ENCODE results near the gene PLN. TPM values are rescaled to one million over a fixed set of nuclear protein-coding genes. Genes with fewer than 3 reads are reported as not detected.

The PLN gene
- total RNA-seq, 4 donors from 2014 or later, result 45.2 to 194 (median 155) TPM

DNA sequence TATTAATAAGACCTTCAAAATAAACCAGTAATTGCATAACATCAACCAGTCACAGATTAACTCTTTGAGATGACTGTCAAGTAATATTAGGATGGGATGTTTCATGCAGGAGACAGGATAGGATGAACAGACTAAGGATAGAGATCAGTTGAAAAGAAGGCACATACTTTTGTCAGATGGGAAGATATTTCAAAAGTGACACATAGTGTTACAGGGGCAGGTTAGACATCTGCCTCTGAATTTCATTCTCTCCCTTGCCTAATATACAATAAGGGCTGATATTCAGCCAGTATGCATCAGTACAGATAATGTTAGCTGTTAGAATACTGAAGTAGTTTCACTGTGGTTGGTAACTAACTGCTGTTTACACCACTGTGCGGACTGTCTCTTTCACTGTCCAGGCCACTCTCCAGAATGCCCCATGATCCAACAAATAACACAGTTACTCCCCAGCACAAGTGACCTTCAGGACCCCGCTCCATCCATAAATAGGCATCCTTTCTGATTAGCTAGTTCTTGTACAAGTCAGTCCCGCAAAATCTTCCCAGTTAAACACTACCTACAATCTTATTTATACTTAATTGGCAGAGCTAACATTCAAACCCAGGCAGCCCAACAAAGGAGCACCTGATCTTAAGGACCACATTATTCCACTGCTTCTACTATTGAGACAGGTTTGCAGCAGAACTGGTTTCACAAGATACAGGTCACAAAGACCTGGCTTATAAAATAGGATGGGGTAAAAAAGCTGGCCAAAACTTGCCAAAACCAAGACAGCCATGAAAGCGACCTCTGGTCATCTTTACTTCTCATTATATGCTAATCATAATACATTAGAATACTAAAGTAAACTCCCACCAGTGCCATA, 21.9 kb upstream of the PLN start:
- H3K36me3 ChIP-seq, result no peaks in the 10 kb centered on the region
- TF ChIP-seq, protein P1, sequence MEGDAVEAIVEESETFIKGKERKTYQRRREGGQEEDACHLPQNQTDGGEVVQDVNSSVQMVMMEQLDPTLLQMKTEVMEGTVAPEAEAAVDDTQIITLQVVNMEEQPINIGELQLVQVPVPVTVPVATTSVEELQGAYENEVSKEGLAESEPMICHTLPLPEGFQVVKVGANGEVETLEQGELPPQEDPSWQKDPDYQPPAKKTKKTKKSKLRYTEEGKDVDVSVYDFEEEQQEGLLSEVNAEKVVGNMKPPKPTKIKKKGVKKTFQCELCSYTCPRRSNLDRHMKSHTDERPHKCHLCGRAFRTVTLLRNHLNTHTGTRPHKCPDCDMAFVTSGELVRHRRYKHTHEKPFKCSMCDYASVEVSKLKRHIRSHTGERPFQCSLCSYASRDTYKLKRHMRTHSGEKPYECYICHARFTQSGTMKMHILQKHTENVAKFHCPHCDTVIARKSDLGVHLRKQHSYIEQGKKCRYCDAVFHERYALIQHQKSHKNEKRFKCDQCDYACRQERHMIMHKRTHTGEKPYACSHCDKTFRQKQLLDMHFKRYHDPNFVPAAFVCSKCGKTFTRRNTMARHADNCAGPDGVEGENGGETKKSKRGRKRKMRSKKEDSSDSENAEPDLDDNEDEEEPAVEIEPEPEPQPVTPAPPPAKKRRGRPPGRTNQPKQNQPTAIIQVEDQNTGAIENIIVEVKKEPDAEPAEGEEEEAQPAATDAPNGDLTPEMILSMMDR (IDR thresholded peaks at IDR 0.05), result no peak
- TF ChIP-seq POLR2A (IDR thresholded peaks at IDR 0.05), result no peak
- H3K4me3 ChIP-seq, result no peak overlapping the region
- H3K4me1 ChIP-seq, result no peaks in the 10 kb centered on the region
- intact Hi-C loops (cut with DNase I; ENCODE audit: low total_unique reads), result no loop called here
- H3K9me3 ChIP-seq, result no peaks in the 10 kb centered on the region
- H3K27me3 ChIP-seq, result no peaks in the 10 kb centered on the region
- no peak for DNase-seq
- no peak overlapping the region for H3K27ac ChIP-seq

DNA sequence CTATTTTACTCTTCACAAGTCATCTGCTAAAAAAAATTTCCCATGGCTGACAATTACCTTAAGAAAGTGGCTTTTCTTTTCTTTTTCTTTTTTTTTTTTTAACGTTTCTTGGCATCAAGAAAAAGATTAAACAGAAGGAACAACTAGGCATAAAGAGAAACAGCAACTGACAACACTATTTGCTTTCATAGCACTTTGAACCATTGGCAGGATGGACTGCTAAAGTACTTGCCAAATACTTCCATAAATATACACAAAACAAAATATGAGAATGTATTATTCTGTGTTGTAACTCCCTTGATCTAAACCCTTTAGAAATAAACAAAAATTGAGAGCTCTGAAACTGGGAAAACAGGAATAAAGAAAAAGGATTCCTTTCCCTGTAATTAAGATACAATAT, 20.0 kb upstream of the PLN start:
- Histone ChIP-seq H3K9me3 (no peaks in the 10 kb centered on the region), H3K4me3 (no peak overlapping the region), H3K36me3 (no peaks in the 10 kb centered on the region), H3K27ac (no peak overlapping the region), H3K4me1 (no peaks in the 10 kb centered on the region), H3K27me3 (no peaks in the 10 kb centered on the region)
- TF ChIP-seq, protein P1 (IDR thresholded peaks at IDR 0.05), result no peak
- no peak for TF ChIP-seq POLR2A (IDR thresholded peaks at IDR 0.05)
- no peak for DNase-seq
- intact Hi-C loops (cut with DNase I; ENCODE audit: low total_unique reads), result no loop called here

DNA sequence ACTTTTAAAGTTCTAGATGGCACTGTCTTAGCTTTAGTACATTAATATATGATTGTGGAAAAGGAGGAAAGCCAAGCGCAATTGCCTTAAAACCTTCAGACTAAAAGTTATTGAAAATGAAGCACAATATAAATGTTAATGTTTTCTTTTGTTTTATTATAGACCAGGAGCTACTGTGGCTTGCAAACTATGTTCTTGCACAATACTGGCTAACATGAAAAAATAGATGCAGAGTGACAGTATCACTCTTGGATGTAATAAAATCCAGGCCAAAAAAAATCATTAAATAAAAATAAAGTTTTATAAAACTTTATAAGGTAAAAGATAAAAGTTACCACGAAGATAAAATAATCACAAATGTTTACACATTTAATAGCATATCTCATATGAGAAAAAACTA, 18.3 kb upstream of the PLN start:
- TF ChIP-seq POLR2A (IDR thresholded peaks at IDR 0.05), result no peak
- TF ChIP-seq, protein P1 (IDR thresholded peaks at IDR 0.05), result no peak
- DNase-seq, result no peak
- H3K27me3 ChIP-seq, result no peaks in the 10 kb centered on the region
- no peaks in the 10 kb centered on the region for H3K9me3 ChIP-seq
- no peak overlapping the region for H3K4me3 ChIP-seq
- no peak overlapping the region for H3K27ac ChIP-seq
- intact Hi-C loops (cut with DNase I; ENCODE audit: low total_unique reads), result no loop called here
- no peaks in the 10 kb centered on the region for H3K4me1 ChIP-seq
- no peaks in the 10 kb centered on the region for H3K36me3 ChIP-seq

DNA sequence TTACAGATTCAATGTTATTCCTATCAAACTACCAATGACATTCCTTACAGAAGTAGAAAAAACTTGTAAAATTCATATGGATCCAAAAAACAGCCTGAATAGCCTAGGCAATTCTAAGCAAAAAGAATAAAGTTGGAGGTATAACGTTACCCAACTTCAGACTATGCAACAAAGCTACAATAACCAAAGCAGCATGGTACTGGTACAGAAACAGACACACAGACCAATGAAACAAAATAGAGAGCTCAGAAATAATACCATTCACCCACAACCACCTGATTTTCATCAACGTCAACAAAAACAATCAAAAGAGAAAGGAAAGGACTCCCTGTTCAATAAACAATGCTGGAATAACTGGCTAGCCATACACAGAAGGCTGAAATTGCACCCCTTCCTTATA, 17.2 kb upstream of the PLN start:
- H3K4me1 ChIP-seq, result no peaks in the 10 kb centered on the region
- H3K27ac ChIP-seq, result no peak overlapping the region

More for the DNA sequence above, 17.2 kb upstream of the PLN start:
- intact Hi-C loops (cut with DNase I; ENCODE audit: low total_unique reads), result no loop called here
- no peaks in the 10 kb centered on the region for H3K27me3 ChIP-seq
- H3K4me3 ChIP-seq, result no peak overlapping the region
- DNase-seq, result no peak
- H3K9me3 ChIP-seq, result no peaks in the 10 kb centered on the region
- TF ChIP-seq, protein P1 (IDR thresholded peaks at IDR 0.05), result no peak
- no peak for TF ChIP-seq POLR2A (IDR thresholded peaks at IDR 0.05)
- H3K36me3 ChIP-seq, result no peaks in the 10 kb centered on the region

Data from uterus (tissue), 4 donors.